ENCODE data around the gene AFAP1. TPM values are rescaled to one million over a fixed set of nuclear protein-coding genes. Genes with fewer than 3 reads are reported as not detected.

The AFAP1 gene
- total RNA-seq, 1 experiment from 2014 or later = 42.1 TPM

GRCh38 chr4:7943211-7943610 lies 3.5 kb upstream of the AFAP1 start:
- no peak overlapping the region for H3K27ac ChIP-seq (ENCODE audit: low read length)
- peaks cover 14% of the 10 kb centered on the region for H3K79me2 ChIP-seq (ENCODE audit: low read length)
- intact Hi-C loops (cut with micrococcal nuclease) = no loop called here
- no peaks in the 10 kb centered on the region for H3F3A ChIP-seq (ENCODE audit: low read length, unreplicated experiment)
- no peak overlapping the region for H3K4me3 ChIP-seq (ENCODE audit: low read length)
- ChIA-PET CTCF (no interaction called here), POLR2A (ENCODE audit: unreplicated experiment) (no interaction called here)
- no peaks in the 10 kb centered on the region for H3K36me3 ChIP-seq (ENCODE audit: low read depth, low read length)
- H3K4me2 ChIP-seq (ENCODE audit: low read length) = no peak overlapping the region
- ATAC-seq = no peak
- no peaks in the 10 kb centered on the region for H3K27me3 ChIP-seq (ENCODE audit: low read length)
- H3K9me2 ChIP-seq (replicated peaks; ENCODE audit: low read length) = no peaks in the 10 kb centered on the region
- no peak overlapping the region for H2AFZ ChIP-seq (ENCODE audit: low read length)
- no TSS peak for BruUV-seq (replicated peaks)
- H4K20me1 ChIP-seq (ENCODE audit: low read length) = peaks cover 3% of the 10 kb centered on the region
- peaks cover 25% of the 10 kb centered on the region for H3K4me1 ChIP-seq (ENCODE audit: insufficient read depth, low read length)
- DNase-seq = no peak
- H3K9me3 ChIP-seq (ENCODE audit: low read length) = no peaks in the 10 kb centered on the region
- TF ChIP-seq EZH2 (IDR thresholded peaks at IDR 0.05; ENCODE audit: low read length, unreplicated experiment) (no peak), EZH2phosphoT487 (IDR thresholded peaks at IDR 0.05; ENCODE audit: borderline replicate concordance, low read length) (no peak), CTCF (conservative IDR thresholded peaks at IDR 0.05; ENCODE audit: low read depth, low read length) (no peak)
- no peak overlapping the region for H3K9ac ChIP-seq (ENCODE audit: low read length)

- Histone ChIP-seq H3K4me2 (ENCODE audit: low read length) (peak overlapping the region; percentile 50; the same call in 1 of the 2 replicates), H2AFZ (ENCODE audit: low read length) (no peak overlapping the region)
- POLR2A ChIA-PET (ENCODE audit: unreplicated experiment) = no interaction called here
Observed at GRCh38 chr4:7941965-7942496, 2.4 kb upstream of the AFAP1 start.

More at GRCh38 chr4:7941965-7942496, 2.4 kb upstream of the AFAP1 start:
- Histone ChIP-seq H3K9me3 (ENCODE audit: low read length) (no peaks in the 10 kb centered on the region), H3K9me2 (replicated peaks; ENCODE audit: low read length) (no peaks in the 10 kb centered on the region), H3K4me1 (ENCODE audit: insufficient read depth, low read length) (peaks cover 28% of the 10 kb centered on the region), H4K20me1 (ENCODE audit: low read length) (peaks cover 13% of the 10 kb centered on the region), H3K27me3 (ENCODE audit: low read length) (no peaks in the 10 kb centered on the region), H3F3A (ENCODE audit: low read length, unreplicated experiment) (no peaks in the 10 kb centered on the region), H3K4me3 (ENCODE audit: low read length) (no peak overlapping the region), H3K36me3 (ENCODE audit: low read depth, low read length) (no peaks in the 10 kb centered on the region), H3K9ac (ENCODE audit: low read length) (no peak overlapping the region), H3K79me2 (ENCODE audit: low read length) (peaks cover 26% of the 10 kb centered on the region), H3K27ac (ENCODE audit: low read length) (peak overlapping the region; percentile 51)
- TF ChIP-seq EZH2phosphoT487 (IDR thresholded peaks at IDR 0.05; ENCODE audit: borderline replicate concordance, low read length) (no peak), CTCF (conservative IDR thresholded peaks at IDR 0.05; ENCODE audit: low read depth, low read length) (no peak), EZH2 (IDR thresholded peaks at IDR 0.05; ENCODE audit: low read length, unreplicated experiment) (no peak)
- BruUV-seq (replicated peaks) = no TSS peak
- intact Hi-C loops (cut with micrococcal nuclease) = no loop called here
- DNase-seq (no peak), ATAC-seq (no peak)
- CTCF ChIA-PET = no interaction called here
